Iris pigment epithelial cell (primary cell): ENCODE measurements around the gene RNF2.
"Not testable (repeated sequence)": the region's sequence is repeated elsewhere in the genome, so short reads cannot be mapped to it uniquely, and the experiment has no call there.

Experiments used
- DNase-seq: peaks from one replicate; pipeline ENCODE4 v3.0.0-alpha.2; 2011; ENCODE audit warnings: low read depth

Gene RNF2

DNA sequence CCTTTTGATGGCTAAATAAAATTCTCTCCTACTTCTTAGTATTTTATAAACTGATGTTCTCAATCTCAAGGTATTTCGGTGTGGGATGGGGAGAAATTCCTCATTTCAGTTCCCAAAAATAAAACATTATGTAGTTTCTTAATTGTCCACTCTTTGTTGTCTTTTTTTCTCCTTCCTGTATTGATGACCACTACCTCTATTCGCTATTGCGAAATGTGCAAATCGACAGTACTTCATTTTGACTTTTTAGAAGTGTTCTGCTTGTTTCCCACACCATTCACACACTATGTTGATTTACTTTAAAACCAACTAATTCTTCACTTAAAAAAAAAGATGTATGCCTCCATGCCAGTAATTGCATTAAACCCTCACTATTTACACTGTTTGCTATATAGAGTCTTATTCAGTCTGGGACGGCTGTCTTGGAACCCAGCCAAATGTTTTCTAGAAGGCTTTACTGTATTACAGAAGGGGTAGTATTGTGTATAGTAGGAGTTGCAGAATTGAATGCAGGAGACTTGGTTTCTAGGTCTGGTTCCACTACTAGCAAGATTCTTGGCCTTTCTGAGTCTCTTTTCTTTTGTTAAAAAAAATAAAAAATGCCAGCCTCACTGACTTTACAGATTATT, 5.6 kb downstream of the RNF2 start:
- DNase-seq, result peak; percentile 14

- no peak for DNase-seq
These were observed 7.8 kb downstream of the RNF2 start for GRCh38 chr1:185053204-185053603.

DNA sequence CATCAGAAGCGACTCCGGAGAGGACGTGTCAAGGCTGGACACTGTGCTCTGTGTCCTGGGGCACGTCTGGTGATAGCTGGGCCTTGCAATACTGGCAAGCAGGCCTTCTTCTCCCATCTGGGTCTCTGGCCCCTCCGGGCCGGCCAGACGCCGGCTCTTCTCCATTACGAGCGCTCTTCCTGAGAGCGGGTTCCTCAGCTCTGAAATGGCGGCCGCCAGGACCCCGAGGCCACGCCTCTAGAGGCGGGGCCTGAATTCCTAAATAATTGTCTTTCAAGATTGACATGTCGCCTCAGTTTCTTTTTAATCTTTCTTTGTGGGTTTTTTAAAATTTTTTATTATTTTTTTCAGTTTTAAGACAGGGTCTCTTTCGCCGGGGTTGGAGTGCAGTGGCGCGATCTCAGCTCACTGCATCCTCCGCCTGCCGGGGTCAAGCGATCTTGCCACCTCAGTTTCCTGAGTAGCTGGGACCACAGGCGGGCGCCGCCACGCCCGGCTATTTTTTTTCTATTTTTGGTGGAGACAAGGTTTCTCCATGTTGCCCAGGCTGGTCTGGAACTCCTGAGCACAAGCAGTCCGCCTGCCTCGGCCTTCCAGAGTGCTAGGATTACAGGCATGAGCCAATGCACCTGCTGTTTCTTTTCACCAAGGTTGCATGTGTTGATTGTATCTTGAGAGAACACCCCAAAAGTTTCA, 9.2 kb downstream of the RNF2 start:
- no peak for DNase-seq

DNA sequence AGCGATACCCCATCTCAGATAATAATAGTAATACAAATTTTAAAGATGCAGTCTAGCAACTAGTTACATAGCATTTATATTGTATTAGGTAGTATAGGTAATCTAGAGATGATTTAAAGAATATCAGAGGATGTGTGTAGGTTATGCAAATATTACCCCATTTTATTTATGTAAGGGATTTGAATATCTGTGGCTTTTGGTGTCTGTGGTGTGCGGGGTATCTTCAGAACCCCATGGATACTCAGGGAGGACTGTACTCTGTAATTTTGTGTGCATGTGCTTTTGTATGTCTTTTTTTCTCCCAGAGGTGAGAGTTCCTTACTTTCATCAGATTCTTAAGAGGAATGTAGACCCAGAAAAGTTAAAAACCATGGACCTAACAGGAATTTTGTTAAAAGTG, 12.8 kb downstream of the RNF2 start:
- DNase-seq, result no peak

GRCh38 chr1:185058876-185059275, 13.5 kb downstream of the RNF2 start:
- no peak for DNase-seq

DNA sequence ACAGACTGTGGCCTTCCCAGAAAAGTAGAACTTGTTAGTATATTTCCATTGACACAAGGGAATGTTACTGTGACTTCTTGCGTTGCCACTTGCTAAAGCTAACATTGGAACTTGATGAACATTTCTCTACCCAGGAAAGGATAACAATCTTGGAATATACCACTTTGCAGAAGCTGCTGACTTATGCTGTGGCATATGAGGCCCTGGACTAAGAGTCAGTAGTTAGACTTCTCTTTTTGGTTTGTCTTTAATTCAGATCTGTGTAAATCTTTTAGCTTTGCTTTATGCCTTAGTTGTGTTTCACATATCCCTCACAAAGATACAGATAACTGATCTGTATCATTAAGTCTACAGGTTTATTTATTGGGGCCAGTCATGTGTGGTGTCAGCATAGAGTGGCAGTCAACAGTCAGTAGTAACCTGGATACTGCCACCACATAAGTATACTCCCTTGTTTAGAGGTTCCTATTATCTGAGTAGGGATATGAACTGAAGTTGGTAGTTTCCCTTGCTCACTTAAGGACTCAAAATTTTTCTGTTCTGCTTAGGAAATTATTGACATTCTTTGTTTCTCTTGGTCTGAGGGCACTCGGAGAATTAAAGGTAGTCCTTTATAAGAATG, 14.7 kb downstream of the RNF2 start:
- DNase-seq, result no peak

DNA sequence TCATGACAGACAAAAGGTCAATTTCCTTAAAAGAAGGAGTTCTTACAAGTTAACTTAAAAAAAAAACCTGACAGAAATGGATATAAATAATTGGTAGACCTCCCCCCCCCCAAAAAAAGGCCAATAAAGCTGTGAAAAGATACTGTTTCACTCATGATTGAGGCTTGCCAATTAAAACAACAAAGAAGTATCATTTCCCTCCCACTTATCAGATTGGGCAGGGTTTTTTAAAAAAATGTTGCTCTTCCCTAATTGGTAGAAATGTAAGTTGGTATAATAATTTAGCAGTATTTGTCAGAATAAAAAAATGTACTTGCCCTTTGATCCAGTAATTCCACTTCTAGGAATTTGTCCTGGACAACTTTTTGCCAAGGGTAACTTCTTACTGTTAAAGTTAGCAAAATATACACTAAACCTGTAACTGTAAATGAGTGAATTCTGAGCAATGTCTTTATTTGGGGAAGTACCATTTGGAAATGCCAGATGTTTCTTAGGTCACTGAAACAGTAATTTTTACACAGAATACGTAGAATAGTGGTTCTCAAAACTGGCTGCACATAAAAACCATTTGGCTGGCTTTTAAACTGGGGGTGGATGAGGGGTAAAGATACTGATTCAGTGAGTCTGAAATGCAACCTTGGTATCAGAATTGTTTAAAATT, 17.5 kb downstream of the RNF2 start:
- DNase-seq, result peak; percentile 24

DNA sequence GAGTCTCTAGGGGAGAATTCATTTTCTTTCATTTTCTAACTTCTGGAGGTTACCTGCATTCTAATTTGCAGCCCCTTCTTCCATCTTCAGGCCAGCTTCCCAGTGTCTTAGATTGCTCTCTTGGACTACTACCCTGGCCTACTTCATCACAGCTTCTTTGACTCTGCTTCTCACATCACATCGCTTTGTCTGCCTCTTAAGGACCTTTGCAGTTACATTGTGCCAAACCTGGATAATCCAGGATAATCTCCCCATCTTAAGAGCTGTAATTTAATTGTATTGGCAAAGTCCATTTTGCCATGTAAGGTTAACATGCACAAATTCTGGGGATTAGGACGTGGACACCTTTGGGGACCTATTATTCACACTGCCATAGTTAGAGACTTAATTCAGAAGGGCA, 18.4 kb downstream of the RNF2 start:
- no peak for DNase-seq

DNA sequence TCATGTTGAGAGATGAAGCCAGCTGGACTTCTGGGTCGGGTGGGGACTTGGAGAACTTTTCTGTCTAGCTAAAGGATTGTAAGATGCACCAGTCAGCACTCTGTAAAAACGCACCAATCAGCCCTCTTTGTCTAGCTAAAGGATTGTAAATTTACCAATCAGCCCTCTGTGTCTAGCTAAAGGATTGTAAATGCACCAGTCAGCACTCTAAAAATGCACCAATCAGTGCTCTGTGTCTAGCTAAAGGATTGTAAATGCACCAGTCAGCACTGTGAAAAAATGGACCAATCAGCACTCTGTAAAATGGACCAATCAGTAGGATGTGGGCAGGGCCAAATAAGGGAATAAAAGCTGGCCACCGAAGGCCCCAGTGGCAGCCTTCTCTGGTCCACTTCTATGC, 19.6 kb downstream of the RNF2 start:
- DNase-seq, result not testable (repeated sequence)

GRCh38 chr1:185066181-185066580, 20.8 kb downstream of the RNF2 start:
- no peak for DNase-seq

- no peak for DNase-seq
These were observed 23.0 kb downstream of the RNF2 start for GRCh38 chr1:185068341-185068740.

- DNase-seq, result peak; percentile 30
These were observed 23.9 kb downstream of the RNF2 start for GRCh38 chr1:185069202-185069772.

DNA sequence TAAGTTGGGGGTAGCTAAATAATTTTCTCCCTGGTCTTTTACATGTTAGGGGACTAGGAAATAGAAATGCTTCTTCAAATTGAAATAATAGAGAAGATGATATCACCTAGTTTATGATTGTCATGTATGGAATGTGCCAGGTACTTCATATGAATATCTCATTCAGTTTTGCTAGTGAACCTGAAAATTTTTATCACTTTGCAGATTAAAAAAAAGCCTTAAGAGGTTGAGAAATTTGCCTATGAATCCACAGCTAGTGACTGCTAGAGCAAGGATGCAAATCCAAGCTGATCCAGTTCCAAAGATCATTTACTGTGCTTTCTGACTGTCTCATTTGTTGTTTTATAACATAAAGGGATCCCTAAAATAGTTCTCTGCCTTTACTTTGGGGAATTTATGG, 24.7 kb downstream of the RNF2 start:
- DNase-seq, result no peak

DNA sequence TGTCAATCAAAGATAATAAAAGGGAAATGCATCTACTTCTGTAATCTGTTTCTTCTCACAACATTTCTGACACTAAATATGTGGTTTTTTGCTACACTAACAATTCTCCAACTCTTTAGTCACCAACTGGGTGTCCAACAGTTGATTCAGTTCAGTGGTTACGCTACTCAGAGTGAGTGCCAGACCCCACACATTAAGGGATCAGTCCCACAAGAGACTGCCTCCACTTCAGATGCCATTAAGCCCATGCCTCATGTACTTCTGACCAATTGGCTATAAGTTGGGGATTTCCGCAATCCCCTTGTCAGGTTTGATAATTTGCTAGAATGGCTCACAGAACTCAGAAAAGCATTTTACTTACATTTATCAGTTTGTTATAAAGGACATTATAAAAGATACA, 28.4 kb downstream of the RNF2 start:
- DNase-seq, result peak; percentile 10

DNA sequence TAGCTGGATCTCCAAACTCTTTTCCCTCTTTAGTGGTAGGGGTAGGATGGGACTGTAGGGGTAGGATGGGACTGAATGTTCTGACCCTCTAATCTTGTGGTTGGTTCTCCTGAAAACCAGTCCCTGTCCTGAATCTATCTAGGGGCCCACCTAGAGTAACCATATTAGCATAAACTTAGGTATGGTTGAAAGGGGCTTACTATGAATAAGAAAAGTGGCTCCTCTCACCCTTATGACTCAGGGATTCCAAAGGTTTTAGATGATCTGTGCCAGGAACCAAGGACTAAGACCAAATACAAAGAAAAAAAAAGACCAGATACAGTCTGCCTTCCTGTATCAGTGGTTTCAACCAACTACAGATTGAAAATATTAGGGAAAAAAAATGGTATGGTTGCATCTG, 28.9 kb downstream of the RNF2 start:
- DNase-seq, result peak; percentile 63

DNA sequence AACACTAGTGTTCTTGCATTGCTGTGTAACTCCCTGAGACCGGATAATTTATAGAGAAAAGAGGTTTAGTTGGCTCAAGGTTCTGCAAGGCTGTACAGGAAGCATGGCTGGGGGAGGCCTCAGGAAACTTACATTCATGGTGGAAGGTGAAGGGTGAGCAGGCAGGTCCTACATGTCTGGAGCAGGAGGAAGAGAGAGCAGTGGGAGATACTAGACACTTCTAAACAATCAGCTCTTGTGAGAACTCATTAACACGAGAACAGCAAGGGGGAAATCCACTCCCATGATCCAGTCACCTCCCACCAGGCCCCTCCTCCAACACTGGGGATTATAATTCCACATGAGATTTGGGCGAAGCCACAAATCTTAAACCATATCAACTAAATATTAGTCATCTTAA, 30.1 kb downstream of the RNF2 start:
- no peak for DNase-seq

DNA sequence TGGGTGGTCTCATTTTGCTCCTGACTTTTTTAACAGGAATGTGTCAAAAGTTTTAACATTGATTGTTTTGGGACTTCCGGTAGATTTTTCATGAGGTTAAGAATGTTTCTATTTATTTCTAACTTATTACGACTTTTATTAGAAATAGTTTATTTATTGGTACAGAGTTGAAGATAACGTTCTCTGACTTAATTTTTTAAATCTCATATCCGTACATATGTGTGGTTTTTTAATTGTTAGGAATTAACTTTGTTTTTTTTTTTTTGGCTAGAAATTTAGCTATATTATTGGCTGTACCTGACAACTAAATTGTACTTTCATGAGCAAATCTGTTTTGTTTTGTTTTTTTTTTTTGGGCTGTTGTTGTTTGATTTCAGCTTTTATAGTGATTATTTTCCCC, 32.0 kb downstream of the RNF2 start:
- DNase-seq, result no peak

GRCh38 chr1:185080422-185080821, 35.1 kb downstream of the RNF2 start:
- no peak for DNase-seq

DNA sequence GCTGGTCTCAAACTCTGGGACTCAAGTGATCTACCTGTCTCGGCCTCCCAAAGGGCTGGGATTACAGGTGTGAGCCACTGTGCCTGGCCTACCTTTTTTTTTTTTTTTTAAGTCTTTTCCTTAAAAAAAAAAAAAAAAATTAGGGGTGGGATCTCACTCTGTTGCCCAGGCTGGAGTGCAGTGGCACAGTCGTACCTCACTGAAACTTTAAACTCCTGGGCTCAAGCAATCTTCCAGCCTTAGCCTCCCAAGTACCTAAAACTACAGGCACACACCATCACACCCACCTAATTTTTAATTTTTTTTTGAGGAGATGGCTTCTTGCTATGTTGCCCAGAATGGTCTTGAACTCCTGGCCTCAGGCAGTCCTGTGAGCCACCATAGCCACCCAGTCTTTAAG, 38.5 kb downstream of the RNF2 start:
- DNase-seq, result no peak

- no peak for DNase-seq
These were observed 41.7 kb downstream of the RNF2 start for GRCh38 chr1:185087101-185087500.

- no peak for DNase-seq
These were observed 42.4 kb downstream of the RNF2 start for GRCh38 chr1:185087746-185088145.

GRCh38 chr1:185091480-185091879, 46.1 kb downstream of the RNF2 start:
- DNase-seq, result no peak

DNA sequence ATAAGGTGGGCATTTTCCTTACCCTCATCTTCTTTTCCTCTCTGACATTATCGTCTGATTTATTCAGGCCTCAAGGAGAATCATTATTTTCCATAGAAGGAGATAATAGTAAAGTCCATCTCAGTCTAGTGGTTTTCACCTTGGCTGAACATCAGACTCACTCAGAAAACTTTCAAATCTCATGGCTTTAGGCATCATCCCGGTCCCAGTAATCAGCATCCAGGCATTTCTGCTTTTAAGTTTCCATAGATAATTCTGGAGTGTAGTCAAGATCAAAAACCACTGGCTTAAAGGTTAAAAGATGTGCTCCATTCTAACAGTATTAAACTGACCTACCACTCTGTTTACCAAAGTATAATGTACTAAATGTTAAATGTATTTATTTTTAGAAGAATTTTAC, 49.4 kb downstream of the RNF2 start:
- no peak for DNase-seq
